ENCODE results near the gene FZD1. TPM values are rescaled to one million over a fixed set of nuclear protein-coding genes. Genes with fewer than 3 reads are reported as not detected.

The FZD1 gene
- total RNA-seq, 1 experiment from 2014 or later: 0.61 TPM

- Histone ChIP-seq H2BK15ac (ENCODE audit: low read depth, low read length) (no peak overlapping the region), H3K27me3 (ENCODE audit: insufficient read depth, low read length) (no peaks in the 10 kb centered on the region), H2AFZ (ENCODE audit: low read length) (no peak overlapping the region), H3K23me2 (ENCODE audit: insufficient read length, low read depth, low read length, poor library complexity, severe bottlenecking) (no peaks in the 10 kb centered on the region), H3K4me1 (ENCODE audit: insufficient read depth, low read length) (no peaks in the 10 kb centered on the region), H2BK120ac (ENCODE audit: low read depth, low read length, poor library complexity, severe bottlenecking) (no peak overlapping the region), H3K56ac (ENCODE audit: insufficient read length, low read depth, low read length) (no peak overlapping the region), H3K14ac (ENCODE audit: insufficient read depth, low read length) (no peak overlapping the region), H4K8ac (replicated peaks; ENCODE audit: insufficient read length, low read depth, low read length) (no peak overlapping the region), H2BK12ac (ENCODE audit: insufficient read length, low read depth, low read length) (no peak overlapping the region), H4K20me1 (ENCODE audit: control insufficient read depth, insufficient read depth, insufficient read length) (no peaks in the 10 kb centered on the region), H3K9me3 (ENCODE audit: control insufficient read depth, low read depth, low read length) (no peaks in the 10 kb centered on the region), H2BK20ac (ENCODE audit: low read depth, low read length, poor library complexity, severe bottlenecking) (no peak overlapping the region), H3K4ac (ENCODE audit: low read depth, low read length) (no peak overlapping the region), H3K9ac (ENCODE audit: extremely low read depth, insufficient read length, low read length) (no peak overlapping the region), H3K27ac (ENCODE audit: insufficient read length, low read depth, low read length) (no peak overlapping the region), H4K91ac (ENCODE audit: insufficient read length, low read depth, low read length) (no peak overlapping the region), H2AK5ac (ENCODE audit: insufficient read length, low read length) (no peak overlapping the region), H3K23ac (ENCODE audit: insufficient read length, low read depth, low read length) (no peak overlapping the region), H3T11ph (ENCODE audit: low read length) (no peak overlapping the region), H3K18ac (ENCODE audit: insufficient read length, low read depth, low read length) (no peak overlapping the region), H3K79me2 (ENCODE audit: insufficient read depth, low read length) (no peaks in the 10 kb centered on the region), H3K4me2 (ENCODE audit: insufficient read depth, insufficient read length, low read length) (no peak overlapping the region), H3K79me1 (ENCODE audit: insufficient read depth, low read depth, low read length, poor library complexity, severe bottlenecking) (no peaks in the 10 kb centered on the region), H2BK5ac (ENCODE audit: insufficient read length, low read length) (no peak overlapping the region), H4K5ac (ENCODE audit: insufficient read length, low read depth, low read length) (no peak overlapping the region)
- no peak for TF ChIP-seq CTCF (conservative IDR thresholded peaks at IDR 0.05)
- Mint-ChIP-seq H3K4me3 (no peak overlapping the region), H3K9me3 (no peaks in the 10 kb centered on the region), H3K4me1 (peaks cover 0 to 4% of the 10 kb centered on the region in 2 experiments; a peak in 1 of 4 replicates), H3K36me3 (ENCODE audit: insufficient read depth in 1 of 3, low read depth in 3 of 3) (no peaks in the 10 kb centered on the region), H3K27me3 (ENCODE audit: low read depth) (peaks cover 2% of the 10 kb centered on the region; the same call in 1 of the 2 replicates), H3K27ac (no peak overlapping the region)
- DNase-seq: no peak
- WGBS (ENCODE audit: extremely low coverage, insufficient read length, low lambda C conversion rate): no CpG with 5 or more reads among the region's 2 CpGs
Measured at GRCh38 chr7:91239171-91239604, 25.0 kb upstream of the FZD1 start.
